HG03460 (cell line): Measurements from ENCODE around the gene FHOD3.

Experiments
- ATAC-seq: cut with Tn5 transposase; IDR thresholded peaks from one replicate; pipeline ENCODE4 v1.9.1; 2021; ENCODE audit not compliant: unreplicated experiment

Gene FHOD3

GRCh38 chr18:36613810-36614209 lies 316.3 kb downstream of the FHOD3 start:
- ATAC-seq = no peak

DNA sequence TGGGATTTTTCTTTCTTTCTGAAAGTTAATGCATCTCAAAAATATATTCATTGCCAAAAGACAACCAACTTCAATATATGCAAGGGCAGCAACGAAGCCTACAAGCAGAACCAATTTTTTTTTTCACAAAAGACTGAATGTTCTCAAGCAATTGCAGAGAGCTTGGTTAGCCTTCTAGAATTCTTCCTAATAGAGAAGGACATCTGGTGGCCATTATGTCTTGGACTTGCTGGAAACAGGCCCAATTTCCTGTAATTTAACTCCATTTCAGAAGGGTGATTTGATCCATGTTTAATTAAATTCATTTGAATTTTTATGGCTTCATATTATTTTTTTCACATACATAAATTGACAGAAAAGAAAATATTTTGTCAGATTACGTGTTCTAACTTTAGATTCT lies 323.3 kb downstream of the FHOD3 start:
- ATAC-seq = no peak

- no peak for ATAC-seq
Observed at GRCh38 chr18:36622610-36623009, 325.1 kb downstream of the FHOD3 start.

DNA sequence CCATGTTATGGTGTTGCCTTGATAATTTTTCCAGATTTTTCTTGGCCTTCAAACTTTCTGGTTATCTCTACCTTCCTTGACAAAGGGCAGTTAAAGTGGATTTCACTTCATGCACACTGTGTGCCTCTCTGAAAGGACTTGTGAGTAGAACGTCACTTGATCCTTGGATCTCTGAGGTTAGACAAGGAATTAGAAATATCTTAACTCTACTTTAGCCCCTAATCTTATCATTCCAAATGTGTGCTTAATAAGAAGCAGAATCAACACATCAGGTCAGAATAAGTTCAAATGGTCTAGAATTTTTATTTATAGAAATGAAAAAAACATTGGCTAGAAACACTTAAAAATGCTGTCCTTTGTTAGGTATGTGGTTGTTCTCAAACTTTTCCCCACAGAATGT lies 325.6 kb downstream of the FHOD3 start:
- ATAC-seq = no peak

DNA sequence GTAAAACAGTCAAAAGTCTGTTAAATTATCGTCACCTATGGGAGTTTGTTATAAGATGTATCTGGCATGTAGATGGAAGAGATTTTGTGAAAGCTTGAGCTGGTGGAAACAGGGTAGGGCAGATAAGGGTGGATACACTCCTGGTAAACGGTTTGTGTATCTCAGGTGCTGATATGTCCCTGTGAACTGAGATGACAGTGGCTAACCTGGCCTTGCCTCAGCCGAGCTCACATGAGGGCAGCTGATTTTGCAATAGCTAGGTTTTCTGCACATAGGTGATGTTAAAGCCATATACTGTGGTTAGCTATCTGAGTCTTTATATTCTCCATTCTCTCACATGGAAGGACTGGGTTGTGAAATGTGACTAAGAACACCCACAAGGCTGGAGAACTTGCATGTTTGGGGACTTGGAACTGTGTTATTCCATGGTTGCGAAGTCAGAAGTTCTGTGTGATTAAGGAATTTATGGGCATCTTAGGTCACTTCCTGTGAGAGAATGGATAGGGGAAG lies 326.2 kb downstream of the FHOD3 start:
- ATAC-seq = no peak

DNA sequence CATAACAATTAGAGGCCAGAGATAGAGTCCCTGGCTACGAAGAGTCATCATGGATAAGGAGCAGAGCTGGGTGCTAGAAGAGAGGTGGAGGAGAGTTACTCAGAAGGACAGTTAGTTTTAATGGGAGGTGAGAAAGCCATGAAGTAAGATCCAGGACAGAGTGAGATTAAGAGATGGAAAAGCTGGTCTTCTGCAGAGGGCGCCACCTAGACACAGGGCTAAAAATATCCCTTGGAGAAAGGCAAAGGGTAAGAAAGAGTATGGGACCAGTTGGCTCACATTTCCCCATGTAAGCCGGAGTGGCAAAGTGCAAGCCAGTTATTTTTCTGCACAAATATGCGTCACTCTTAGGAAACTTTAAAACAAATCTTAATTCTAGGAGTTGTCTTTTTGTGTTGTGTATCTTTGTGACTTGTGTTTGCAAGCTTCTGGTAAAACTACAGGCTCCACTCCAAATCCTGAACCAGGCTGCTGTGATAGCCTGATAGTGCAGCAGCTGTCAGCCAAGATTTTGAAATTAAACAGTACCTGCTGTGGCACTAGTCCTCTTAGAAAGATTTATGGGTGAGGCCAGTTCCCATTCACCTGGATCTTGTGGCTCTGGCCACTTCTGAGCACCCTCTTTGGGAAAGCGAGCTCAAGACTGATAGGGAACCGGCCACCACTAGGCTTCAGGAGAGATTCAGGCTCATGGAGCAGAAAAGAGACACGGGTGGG lies 327.1 kb downstream of the FHOD3 start:
- no peak for ATAC-seq

- ATAC-seq = no peak
Observed at GRCh38 chr18:36625386-36625785, 327.9 kb downstream of the FHOD3 start.

DNA sequence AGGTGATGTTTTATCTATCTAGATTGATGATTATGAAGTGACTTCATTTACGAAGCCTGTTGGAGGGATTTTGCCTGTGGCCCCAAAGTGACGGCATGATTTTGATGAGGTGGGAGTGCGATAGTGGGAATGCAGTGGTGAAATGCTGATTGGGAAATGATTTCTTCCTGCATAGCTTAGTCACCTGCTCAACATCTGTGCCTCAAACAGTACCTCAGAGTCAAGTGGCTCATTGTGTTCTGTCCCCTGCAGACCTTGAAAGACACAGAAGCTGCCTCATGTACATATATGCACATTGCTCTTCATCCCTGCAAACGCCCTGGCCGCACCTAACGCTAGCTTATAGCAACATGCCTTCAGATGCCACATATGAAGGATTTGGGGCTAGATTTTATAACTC lies 330.1 kb downstream of the FHOD3 start:
- no peak for ATAC-seq

- ATAC-seq = no peak
Observed at GRCh38 chr18:36628435-36629137, 331.1 kb downstream of the FHOD3 start.

DNA sequence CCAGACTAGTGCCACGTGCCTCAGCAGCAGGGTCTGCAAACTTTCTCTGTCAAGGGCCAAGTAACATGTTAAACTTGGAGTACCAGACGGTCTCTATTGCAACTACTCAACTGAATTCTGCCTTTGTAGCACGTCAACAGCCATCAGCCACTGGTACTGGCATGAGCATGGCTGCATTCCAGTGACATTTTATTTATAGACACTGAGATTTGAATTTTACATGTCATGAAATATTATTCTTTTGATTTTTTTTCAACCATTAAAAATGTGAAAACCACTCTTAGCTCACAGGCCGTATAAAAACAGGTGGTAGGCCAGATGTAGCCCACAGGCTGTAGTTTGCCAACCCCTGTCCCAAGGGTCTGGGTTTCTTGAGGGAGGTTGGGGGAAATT lies 331.6 kb downstream of the FHOD3 start:
- no peak for ATAC-seq

GRCh38 chr18:36629836-36630235 lies 332.3 kb downstream of the FHOD3 start:
- ATAC-seq = no peak

DNA sequence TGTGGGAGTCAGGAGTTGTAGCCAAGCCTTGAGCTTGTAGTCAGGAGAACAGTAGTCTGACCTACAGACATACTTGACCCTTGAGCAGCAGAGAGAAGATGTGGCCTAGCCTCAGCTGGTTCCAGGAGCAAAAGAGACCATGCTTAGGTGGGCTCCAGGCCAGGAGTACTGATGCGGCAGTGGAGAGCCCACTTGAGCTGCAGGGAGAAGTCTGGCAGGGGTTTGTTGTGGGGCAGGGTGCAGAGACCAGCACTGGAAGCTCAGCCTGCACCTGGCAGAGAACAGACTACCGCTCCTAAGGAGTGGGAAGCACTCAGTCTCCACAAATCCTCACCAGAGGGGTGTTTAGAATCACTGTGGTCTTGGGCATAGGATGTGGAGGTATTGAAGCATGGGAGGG lies 333.4 kb downstream of the FHOD3 start:
- ATAC-seq = no peak

- ATAC-seq = peak; percentile 35
Observed at GRCh38 chr18:36633961-36634412, 336.5 kb downstream of the FHOD3 start.

- no peak for ATAC-seq
Observed at GRCh38 chr18:36634573-36635216, 337.2 kb downstream of the FHOD3 start.

DNA sequence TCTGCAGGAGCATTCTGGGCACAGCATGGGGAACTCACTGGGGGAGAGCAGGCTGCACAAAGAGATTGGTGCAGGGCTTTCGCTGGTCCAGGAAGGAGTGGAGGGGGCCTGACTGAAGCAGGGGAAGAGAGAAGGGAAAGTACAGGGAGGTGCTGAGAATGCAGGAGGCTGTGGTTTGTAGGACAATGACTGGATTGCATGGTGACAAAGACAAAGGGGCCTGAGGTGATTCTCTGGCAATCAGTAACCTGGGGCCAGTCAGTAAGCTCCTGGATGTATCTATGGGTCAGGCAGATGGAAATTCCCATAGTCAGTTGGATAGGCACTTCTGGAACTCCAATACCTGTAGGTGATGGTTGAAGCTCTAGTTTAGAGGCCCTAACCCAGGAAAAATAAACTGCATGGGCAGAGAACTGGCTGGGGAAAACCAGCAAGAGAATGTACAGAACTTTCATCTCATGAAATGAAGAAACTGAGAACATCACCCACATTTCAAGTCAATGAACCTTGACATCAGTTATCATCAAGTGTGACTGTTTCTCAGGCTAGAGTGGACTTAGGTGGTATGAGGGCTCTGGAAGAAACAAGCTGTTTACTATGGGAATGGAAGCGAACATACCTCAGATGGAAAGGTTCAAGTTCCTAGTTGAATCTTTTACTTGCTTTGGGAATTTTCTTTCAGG lies 338.0 kb downstream of the FHOD3 start:
- ATAC-seq = peak; percentile 36

DNA sequence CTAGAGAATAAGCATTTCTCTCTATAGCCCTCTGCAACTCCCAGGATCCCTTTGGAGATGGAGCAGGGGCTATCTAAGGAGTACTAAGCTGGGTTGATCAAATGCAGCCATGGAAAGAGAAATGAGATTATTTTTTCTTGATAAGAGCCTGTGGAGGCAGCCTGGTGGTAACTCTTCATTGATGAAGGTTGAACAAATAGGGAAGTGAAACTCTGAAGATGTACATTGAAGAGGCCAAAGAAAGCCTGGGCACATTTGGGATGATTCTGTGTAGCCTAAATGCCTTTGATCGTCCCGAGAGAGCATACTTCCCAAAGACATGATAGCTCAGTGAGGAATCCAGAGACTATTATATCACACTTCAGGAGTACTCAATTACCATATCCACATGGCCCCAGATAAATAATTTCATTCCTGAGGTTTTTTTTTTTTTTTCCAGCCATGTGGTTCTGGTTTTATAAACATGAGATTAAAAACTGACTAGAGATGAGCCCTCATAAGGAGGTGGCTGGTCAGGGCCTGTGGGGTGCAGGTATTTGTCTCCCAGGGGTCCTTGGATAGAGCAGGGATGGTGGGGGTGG lies 338.8 kb downstream of the FHOD3 start:
- ATAC-seq = no peak

- ATAC-seq = peak; percentile 85
Observed at GRCh38 chr18:36638224-36638623, 340.7 kb downstream of the FHOD3 start.

DNA sequence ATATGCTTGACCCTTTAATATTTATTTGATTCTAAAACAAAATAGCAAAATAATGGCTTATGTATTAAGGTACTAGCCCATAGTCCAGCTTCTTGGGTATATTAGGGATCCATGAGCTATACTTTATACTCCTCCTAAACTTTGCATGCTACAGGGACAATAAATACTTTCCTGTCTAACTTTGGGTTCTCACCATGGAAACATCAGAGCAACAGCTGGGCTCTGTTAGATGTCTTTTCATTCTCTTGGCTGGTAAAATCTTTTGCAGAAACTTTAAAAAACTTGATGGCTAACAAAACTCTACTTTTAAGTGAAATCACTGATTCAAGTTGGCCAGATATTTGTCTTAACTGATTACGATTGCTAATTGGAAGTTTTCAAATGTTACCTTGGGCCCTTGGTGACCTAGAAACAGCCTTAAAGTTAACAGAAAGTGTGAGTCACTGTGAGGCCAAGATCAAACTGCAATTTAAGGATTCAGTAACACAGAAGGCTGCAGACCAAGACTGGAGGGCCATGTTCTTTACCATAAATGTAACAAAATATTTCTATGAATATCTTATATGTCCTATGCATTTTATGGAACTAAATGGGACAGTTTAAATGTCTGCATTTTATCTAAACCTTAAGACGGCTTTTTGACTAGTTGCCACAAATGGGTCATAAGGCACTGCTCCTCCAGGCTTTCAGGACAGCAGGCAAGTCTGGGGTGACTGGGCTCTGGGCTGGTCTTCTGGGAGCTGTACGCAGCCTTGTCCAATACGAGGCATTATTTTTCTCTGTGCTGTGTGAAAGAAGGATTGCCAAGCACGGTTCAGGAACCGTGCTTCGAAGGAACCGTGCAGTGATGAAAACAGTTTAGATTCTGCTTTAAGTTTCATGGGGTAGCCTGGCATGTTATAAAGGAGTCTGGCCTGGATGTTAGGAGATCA lies 342.8 kb downstream of the FHOD3 start:
- ATAC-seq = no peak

GRCh38 chr18:36643061-36643460 lies 345.5 kb downstream of the FHOD3 start:
- no peak for ATAC-seq

- ATAC-seq = no peak
Observed at GRCh38 chr18:36648803-36649202, 351.3 kb downstream of the FHOD3 start.
